GM18861 (cell line): ENCODE data around the gene FCN1.

ENCODE experiments used
- ATAC-seq: cut with Tn5 transposase; IDR thresholded peaks from one replicate; pipeline ENCODE4 v1.9.1; 2021; ENCODE audit not compliant: unreplicated experiment

Gene FCN1

DNA sequence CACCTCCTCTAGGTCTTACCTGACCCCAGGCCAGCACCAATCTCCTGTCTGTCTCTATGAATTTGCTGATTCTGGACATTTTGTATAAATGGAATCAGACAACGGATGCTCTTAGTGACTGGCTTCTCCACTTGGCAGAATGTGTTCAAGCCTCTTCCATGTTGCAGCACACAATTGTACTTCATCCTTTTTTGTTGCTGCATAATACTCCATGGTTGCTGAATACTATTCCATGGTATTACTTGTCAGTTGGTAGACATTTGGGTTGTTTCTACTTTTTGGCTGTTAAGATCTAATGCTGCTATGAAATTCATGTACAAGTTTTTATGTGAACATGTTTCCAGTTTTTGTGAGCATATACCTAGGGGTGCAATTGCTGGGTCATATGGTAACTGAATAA is 34.3 kb upstream of the FCN1 start:
- ATAC-seq: no peak

DNA sequence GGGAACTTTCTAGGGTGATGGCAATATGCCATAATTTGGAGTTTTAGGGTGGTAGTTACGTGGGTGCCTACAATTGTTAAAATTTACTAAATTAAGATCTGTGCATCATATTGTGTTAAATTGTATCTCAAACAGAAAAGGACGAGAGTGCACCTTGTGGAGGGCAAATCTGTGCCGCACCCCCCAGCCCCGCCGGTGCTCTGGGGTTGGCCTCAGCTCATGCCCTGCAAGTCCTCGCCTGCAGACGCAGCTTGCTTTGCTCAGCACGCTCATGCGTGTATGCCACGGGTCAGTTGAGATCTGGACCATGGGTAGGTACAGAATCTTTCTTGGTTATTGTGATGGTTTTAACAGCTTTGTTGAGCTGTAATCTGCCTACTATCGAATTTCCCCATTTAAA is 33.7 kb upstream of the FCN1 start:
- no peak for ATAC-seq

GRCh38 chr9:134950386-134951210 is 32.9 kb upstream of the FCN1 start:
- no peak for ATAC-seq

GRCh38 chr9:134949681-134950385 is 32.1 kb upstream of the FCN1 start:
- ATAC-seq: no peak

DNA sequence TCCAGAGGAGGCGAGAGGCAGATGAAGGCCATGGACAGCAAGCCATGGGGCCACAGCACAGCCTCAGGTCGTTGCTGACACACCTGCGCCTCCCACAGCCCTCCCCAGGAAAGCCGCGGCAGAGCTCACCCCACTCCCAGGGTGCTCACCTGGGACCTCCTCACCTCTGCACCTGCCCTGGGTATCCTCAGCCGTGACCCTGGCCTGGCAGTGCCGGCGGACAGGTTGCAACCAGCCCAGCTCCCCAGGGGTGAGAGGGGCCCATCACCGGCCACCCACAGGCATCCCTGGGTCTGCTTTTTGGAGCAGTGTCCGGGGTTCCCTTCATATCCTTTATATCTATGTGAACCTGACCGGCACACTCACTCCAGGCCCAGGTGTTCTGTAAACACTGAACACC is 30.4 kb upstream of the FCN1 start:
- no peak for ATAC-seq

DNA sequence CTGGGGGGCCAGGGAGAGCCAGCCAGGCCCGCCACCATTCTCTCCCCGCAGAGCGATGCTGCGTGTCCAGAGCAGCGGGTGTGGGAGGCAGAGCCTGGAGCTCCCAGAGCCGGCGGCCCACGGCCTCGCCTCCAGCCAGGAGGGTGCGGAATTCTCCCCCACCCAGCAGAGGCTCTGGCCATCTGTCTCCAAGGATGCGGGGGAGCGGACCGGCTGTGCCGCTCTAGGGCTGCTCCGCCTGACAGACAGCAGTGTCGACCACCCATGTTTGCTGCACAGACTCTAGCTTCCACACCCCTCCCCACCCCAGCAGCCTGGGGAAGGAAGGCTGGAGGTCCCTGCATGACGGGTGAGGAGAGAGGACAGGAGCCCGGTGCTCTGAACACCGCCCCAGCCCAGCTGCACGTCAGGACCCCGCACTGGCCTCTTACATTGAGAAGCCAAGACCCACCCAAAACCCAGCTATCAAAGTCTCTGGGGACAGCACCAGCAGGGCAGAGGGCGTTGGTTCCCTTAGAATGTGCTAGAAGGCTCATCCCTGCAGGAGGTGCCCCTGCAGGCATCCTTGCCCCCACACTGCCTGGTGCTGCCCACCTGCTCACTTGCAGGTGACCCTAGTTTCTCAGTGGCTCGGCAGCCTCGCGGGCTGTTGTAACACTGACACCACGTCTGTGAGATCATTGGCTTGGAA is 29.7 kb upstream of the FCN1 start:
- no peak for ATAC-seq

DNA sequence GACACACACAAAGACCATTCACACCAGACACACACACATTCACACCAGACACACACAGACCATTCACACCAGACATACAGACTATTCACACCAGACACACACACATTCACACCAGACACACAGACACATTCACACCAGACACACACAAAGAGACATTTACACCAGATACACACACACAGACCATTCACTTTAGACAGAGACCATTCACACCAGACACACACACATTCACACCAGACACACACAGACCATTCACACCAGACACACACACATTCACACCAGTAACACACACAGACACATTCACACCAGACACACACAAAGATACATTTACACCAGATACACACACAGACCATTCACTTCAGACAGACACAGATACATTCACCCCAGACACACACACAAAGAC is 29.0 kb upstream of the FCN1 start:
- no peak for ATAC-seq

DNA sequence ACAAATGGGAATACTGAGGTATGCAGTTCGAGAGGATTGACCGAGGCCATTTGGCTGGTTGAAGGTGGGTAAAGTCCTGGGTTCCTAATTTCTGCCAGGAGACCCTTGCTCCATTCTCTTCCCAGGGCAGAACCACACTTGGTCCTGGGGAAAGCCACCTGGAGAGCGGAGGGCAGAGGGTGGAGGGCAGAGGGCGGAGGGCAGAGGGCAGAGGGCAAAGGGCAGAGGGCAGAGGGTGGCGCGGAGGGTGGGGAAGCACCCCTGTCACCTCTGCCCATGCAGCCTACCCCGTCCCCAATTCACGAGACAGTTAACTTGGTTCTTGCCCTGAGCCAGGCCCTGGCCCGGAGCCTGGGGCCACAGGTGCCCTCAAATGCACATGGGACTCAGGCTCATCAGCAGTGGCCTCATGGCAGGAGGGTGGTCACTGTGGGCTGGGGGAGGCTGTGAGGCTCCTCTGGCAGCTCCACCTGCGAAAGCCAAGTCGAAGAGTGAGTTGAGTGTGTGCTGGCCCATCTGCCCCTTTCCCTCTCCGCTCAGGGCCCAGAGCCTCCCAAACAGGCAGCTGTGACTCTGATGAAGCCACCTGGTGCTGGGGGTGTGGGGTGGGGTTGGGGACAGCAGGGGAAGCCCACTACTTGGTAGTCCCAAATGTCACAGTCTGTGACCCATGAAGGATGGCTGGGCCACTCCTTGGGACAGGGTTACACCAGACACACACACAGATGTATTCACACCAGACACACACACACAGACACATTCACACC is 28.0 kb upstream of the FCN1 start:
- ATAC-seq: no peak

DNA sequence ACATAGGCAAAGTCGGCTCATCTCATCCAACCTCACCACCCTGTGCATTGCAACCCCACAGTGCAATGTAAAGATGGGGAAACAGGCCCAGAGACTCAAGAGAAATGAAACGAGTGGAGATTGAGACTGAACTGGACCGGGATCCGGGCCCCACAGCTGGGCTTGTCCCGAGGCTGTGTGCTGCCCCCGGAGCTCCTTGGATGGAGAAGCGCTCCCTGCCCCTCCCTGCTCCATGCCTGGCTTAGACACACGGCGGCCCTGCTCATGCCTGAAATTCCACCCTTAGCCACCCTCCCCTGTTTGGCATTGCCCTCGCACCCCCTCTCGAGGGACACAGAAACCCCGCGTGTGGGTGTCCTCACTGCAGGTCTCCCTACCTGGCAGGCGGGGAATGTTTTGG is 27.2 kb upstream of the FCN1 start:
- no peak for ATAC-seq

GRCh38 chr9:134944351-134944802 is 26.7 kb upstream of the FCN1 start:
- no peak for ATAC-seq

DNA sequence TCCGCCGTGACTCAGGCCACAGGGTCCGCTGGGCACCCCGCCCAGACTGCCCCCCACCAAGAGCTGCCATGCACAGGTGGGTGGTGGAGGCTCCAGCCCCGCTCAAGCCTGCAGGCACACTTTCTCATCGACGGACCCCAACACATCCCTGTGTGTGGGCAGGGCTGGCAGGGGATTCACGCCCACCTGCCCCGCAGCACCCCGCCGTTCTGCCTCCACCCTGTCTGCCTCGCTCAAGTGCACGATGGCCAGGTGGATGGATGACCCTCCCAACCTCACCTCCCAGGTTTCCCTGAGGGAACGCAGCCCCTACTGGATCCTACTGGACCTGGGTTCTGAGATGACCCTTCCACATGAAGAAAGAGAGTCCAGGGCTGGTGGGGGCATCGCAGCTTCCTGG is 26.1 kb upstream of the FCN1 start:
- ATAC-seq: no peak

DNA sequence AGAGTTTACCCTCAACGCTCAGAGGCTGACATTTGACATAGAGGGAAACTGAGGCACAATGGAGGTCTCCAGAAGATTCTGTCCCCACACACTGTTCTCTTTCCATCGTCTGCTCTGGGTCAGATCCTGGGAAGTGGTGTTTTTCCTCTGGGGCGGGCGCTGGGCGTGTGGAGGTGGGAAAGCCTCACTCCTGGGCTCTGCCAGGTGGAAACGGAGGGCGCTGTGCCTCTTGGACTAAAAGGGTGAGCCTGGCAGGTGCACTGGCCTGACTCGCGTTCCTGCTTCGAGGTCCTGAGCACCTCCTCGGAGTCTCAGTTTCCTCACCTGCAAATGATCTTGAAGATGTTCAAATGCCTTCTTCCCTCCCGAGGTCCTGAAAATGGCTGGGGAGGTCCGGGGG is 25.7 kb upstream of the FCN1 start:
- ATAC-seq: no peak

DNA sequence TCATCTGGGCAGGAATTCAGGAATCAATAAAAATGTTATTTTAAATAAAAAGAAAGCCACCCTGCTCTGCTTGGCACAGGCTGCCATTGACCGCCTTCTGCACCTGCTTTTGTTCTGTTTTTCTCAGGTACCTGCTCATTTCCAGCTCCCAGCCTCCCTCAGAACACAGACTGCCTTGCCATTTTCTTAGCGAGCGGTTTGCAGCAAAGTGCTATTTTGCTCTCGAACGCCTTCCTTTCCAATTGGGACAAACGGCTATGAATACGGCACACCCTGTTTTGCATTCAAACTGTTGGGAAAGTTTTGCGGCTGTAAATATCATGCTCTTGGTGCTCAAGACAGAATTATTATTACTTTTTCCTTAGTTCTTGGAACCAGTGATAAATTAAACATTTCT is 25.1 kb upstream of the FCN1 start:
- ATAC-seq: no peak

DNA sequence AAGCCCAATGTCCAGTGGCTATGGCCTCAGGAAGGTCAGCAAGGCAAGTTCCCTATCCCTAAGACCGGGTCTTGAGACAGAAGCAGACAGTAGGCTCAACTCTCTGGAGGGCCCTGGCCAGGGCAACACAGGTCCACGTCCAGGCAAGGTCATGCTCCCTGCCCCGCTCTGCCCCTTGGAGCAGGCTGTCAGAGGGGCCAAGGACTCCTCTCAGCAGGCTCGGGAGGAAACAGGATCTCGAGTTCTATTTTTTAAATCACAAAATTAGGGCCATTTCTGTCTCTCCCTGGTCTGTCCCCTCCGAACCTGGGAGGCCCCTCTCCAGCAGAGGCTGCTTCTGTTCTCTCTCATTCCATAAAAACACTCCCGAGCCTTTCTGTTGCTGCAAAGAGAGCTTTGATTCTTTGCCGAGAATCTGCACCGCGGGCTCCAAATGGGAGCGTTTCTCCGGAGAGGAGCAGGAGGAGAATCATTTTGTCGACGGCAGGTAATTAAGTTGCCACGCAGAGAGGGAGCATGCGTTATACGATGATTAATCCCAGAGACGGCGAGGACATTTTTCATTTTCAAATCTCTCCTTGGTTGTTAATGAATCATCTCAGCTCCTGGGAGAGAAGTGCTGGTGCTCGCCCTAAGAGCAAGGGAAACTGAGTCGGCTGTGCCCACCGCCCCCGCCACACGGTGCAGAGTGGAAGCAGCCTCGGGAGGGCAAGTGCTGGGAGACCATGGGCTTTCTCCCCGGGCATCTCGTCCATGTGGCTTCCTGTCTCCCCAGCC is 24.5 kb upstream of the FCN1 start:
- no peak for ATAC-seq

DNA sequence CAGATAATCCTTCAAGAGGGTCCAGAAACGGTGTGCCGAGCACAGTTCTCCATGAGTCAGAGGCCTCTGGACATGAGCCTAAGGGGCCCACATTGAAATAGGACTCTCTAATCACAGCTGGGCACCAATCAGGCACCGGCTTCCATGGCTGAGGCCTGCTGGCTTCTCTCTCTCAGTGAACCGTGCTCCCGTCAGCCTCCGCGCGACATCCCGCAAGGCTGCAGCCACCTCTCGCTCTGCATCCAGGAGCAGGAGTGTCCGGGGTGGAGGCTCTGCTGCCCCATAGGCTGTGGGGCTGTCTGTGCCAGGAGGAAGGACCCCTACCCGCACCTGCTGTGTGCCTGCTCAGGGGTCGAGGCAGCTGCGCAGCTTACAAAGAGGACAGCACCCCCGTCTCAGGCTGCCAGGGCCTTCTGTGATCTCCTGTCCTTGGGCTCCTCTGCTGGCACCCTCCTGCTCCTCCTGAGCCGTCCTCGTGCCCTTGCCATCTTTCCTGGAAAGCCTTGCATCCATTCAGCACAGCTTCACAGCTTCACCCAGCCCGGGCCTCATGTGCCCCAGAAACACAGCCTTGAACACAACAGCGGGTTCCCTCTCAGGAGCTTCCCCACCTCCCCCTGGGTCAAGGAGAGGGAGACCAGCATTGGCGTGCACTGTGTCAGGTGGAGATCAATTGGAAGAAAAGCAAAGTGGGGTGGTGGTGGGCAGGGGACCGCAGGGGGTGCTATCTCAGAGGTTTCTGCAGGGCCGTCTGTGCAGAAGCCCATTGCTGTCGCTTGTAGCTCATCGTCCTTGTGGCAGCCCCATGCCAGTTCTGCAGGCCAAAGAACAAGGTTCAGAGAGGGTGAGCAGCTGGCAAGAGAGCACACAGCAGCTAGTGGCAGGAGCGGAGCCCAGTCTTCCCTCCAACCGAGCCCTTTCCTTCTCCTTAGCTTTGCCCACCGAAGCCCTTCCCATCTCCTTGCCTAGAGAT is 22.8 kb upstream of the FCN1 start:
- no peak for ATAC-seq

DNA sequence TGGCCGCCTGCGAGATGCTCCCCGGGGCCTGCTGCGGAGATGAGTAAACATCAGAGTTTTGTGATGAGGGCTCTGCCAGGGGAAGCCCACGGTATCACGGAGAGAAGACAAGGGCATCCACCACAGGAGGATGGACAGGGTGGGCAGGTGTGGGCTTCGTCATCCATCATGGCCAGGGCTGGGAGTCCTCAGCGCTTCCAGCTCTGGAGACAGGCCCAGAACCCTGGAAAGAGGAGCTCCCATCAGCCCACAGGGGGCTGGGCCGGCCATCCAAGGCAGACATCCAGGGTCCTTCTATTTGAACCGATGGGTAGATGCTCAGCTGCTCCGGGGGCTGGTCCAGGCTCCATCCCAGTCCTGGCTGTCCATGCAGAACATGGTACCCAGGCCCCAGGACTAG is 22.1 kb upstream of the FCN1 start:
- ATAC-seq: no peak

DNA sequence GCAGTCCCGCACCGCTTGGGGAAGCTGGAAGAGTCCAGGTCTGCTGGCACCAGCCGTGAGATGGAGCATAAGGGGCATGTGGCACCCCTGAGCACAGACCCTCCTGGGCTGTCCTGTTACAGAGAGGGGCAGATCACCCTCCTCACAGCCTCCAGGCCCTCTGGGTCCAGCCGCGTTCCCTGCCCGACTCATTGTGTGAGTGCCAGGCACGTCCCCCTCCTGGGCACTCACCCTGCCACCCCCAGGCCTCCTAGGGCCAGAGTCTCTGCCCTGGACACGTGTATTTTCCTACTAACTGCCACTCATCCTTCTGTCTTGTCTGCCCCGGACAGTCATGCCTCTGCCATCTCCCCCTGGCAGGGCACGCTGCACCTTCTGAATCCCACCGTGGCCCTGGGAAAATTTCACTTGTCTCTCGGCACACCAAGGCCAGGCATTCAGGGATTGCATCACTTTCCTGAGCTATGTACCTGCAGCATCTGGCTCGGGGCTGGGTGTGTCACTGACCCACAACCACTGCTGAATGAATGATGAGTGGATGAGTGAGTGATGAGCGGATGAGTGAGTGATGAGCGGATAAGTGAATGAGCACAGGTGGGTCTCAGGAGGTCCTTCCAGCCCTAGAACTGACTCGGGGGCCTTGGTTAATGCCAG is 21.5 kb upstream of the FCN1 start:
- ATAC-seq: no peak

DNA sequence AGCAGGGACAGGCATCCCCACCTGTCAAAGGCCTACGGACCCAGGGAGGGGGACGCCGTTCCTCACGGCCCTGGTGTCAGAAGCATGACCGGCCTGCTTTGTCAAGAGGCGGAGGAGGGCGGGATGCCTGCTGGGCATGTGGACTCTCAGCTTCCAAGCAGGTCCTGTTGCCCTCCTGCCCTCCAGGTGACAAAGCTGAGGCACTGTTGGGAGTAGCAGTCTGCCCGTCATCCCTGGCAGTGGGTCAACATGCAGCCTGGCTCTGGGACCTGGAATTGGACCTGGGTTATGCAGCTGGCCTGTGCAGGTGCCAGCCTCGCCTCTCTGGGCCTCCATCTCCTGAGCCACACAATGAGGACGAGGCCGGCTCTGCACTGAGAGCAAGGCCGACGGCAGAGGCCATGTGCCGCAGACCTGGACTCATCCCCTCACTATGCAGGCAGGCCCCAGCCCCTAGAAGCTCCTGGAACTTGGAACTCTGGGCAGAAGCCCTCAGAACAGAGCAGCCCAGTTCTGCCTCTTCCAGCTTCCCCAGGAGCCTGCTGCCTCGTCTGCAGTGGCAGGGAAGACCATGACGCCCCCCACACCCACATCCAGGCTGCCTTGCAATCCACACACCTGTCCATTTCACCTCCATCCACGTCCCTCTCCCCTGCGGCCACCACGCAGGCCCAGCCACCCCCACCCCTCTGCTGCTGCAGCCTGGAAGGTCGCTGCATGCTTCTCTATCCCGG is 20.8 kb upstream of the FCN1 start:
- no peak for ATAC-seq
